Right renal pelvis (tissue), 4 donors: ENCODE data around the gene ARL14EPL. TPM values are rescaled to one million over a fixed set of nuclear protein-coding genes. Genes with fewer than 3 reads are reported as not detected.

Source experiments
- polyA plus RNA-seq, 4 donors: library from polyadenylated mRNA; unstranded; fragments of 120-200 nt; gene quantifications; one replicate each; pipeline ENCODE4 v1.2.1, GENCODE V29; 2013; ENCODE audit not compliant: insufficient read length in 4 of 4

Gene ARL14EPL
- polyA plus RNA-seq, 4 donors = not detected

Other genes starting within 250 kb of the ARL14EPL start
- gene CDO1, start 215.8 kb upstream of the ARL14EPL start, polyA plus RNA-seq = 10 to 100 TPM; 18.1 to 28.6 (median 26.6) TPM
- gene ATG12, start 190.9 kb upstream of the ARL14EPL start, polyA plus RNA-seq = 10 to 100 TPM; 43.3 to 56.2 (median 50.7) TPM
- 100 to 1,000 TPM; 125 to 147 (median 139) TPM for gene AP3S1, start 190.5 kb upstream of the ARL14EPL start, polyA plus RNA-seq
- gene LVRN, start 70.0 kb upstream of the ARL14EPL start, polyA plus RNA-seq = under 1 TPM; 0.52 to 0.80 (median 0.74) TPM
- gene COMMD10, start 52.6 kb downstream of the ARL14EPL start, polyA plus RNA-seq = 10 to 100 TPM; 59.7 to 74.6 (median 68.1) TPM